RWPE2 (cell line): ENCODE results near the gene CCDC192.

Source experiments
- ATAC-seq: fragments of 200-7000 bp; cut with Tn5 transposase; 3 replicates; pipeline ENCODE4 v1.9.1; 2021; ENCODE audit warnings: low read depth
- DNase-seq: peaks from one replicate; pipeline ENCODE4 v3.0.0-alpha.2; 2020; ENCODE audit warnings: low spot score
- H3K27ac ChIP-seq: fragments of 450-650 bp; 2 replicates; pipeline ENCODE4 v1.5.1; 2017; ENCODE audit warnings: mild to moderate bottlenecking; ENCODE audit not compliant: poor library complexity, severe bottlenecking
- H3K27me3 ChIP-seq: fragments of 250-450 bp; sonication (Bioruptor Pico); 2 replicates; pipeline ENCODE4 v1.5.1; 2021; ENCODE audit warnings: mild to moderate bottlenecking, moderate library complexity; ENCODE audit not compliant: insufficient read depth, poor library complexity, severe bottlenecking
- H3K36me3 ChIP-seq: fragments of 250-450 bp; sonication (Bioruptor Pico); 2 replicates; pipeline ENCODE4 v1.5.1; 2020; ENCODE audit warnings: low read depth, mild to moderate bottlenecking, moderate library complexity
- H3K4me1 ChIP-seq: fragments of 250-450 bp; sonication (Bioruptor Pico); 2 replicates; pipeline ENCODE4 v1.5.1; 2021; ENCODE audit warnings: mild to moderate bottlenecking, moderate library complexity; ENCODE audit not compliant: insufficient read depth, poor library complexity, severe bottlenecking
- H3K4me3 ChIP-seq: fragments of 250-450 bp; sonication (Bioruptor Pico); 2 replicates; pipeline ENCODE4 v1.5.1; 2021; ENCODE audit warnings: mild to moderate bottlenecking, moderate library complexity; ENCODE audit not compliant: severe bottlenecking
- H3K9me3 ChIP-seq: fragments of 250-450 bp; sonication (Bioruptor Pico); 2 replicates; pipeline ENCODE4 v1.5.1; 2021; ENCODE audit warnings: mild to moderate bottlenecking, moderate library complexity; ENCODE audit not compliant: severe bottlenecking
- CTCF ChIP-seq: fragments of 450-650 bp; IDR thresholded peaks from one replicate; pipeline ENCODE4 v1.5.1; 2017; ENCODE audit warnings: mild to moderate bottlenecking, moderate library complexity; ENCODE audit not compliant: poor library complexity, severe bottlenecking

CCDC192 gene

GRCh38 chr5:127694518-127695171 is 8.5 kb upstream of the CCDC192 start:
- DNase-seq: no peak
- no peak overlapping the region for H3K4me3 ChIP-seq
- no peaks in the 10 kb centered on the region for H3K36me3 ChIP-seq
- no peak for ATAC-seq
- no peak overlapping the region for H3K27ac ChIP-seq
- peaks cover 3% of the 10 kb centered on the region for H3K4me1 ChIP-seq
- TF ChIP-seq CTCF: no peak
- H3K9me3 ChIP-seq: no peaks in the 10 kb centered on the region
- peaks cover 7% of the 10 kb centered on the region for H3K27me3 ChIP-seq

- no peaks in the 10 kb centered on the region for H3K9me3 ChIP-seq
- H3K4me3 ChIP-seq: no peak overlapping the region
- peaks cover 7% of the 10 kb centered on the region for H3K27me3 ChIP-seq
- no peak overlapping the region for H3K27ac ChIP-seq
- no peak for TF ChIP-seq CTCF
- H3K36me3 ChIP-seq: no peaks in the 10 kb centered on the region
- peaks cover 3% of the 10 kb centered on the region for H3K4me1 ChIP-seq
- DNase-seq (no peak), ATAC-seq (no peak)
Observed at GRCh38 chr5:127695346-127695745, 7.8 kb upstream of the CCDC192 start.

GRCh38 chr5:127696683-127697082 is 6.5 kb upstream of the CCDC192 start:
- ATAC-seq: no peak
- Histone ChIP-seq H3K4me1 (peaks cover 3% of the 10 kb centered on the region), H3K4me3 (no peak overlapping the region), H3K9me3 (no peaks in the 10 kb centered on the region), H3K27me3 (peaks cover 7% of the 10 kb centered on the region), H3K36me3 (no peaks in the 10 kb centered on the region), H3K27ac (no peak overlapping the region)
- TF ChIP-seq CTCF: no peak
- no peak for DNase-seq

- Histone ChIP-seq H3K27ac (no peak overlapping the region), H3K4me3 (no peak overlapping the region), H3K4me1 (peaks cover 3% of the 10 kb centered on the region), H3K9me3 (no peaks in the 10 kb centered on the region), H3K27me3 (peaks cover 7% of the 10 kb centered on the region), H3K36me3 (no peaks in the 10 kb centered on the region)
- no peak for TF ChIP-seq CTCF
- ATAC-seq (peak; percentile 59), DNase-seq (no peak)
Observed at GRCh38 chr5:127697894-127698600, 5.1 kb upstream of the CCDC192 start.

GRCh38 chr5:127699416-127699815 is 3.8 kb upstream of the CCDC192 start:
- Histone ChIP-seq H3K4me1 (peaks cover 3% of the 10 kb centered on the region), H3K36me3 (no peaks in the 10 kb centered on the region), H3K27ac (no peak overlapping the region), H3K27me3 (peaks cover 7% of the 10 kb centered on the region), H3K4me3 (no peak overlapping the region), H3K9me3 (no peaks in the 10 kb centered on the region)
- ATAC-seq (no peak), DNase-seq (no peak)
- no peak for TF ChIP-seq CTCF
